GM19035 (cell line): ENCODE measurements around the gene ZDHHC11.
"Not testable (repeated sequence)": the region's sequence is repeated elsewhere in the genome, so short reads cannot be mapped to it uniquely, and the experiment has no call there.

Experiments
- ATAC-seq: cut with Tn5 transposase; IDR thresholded peaks from one replicate; pipeline ENCODE4 v1.9.1; 2021; ENCODE audit not compliant: unreplicated experiment

The ZDHHC11 gene

GRCh38 chr5:750226-750625, 100.6 kb downstream of the ZDHHC11 start:
- ATAC-seq, result not testable (repeated sequence)

GRCh38 chr5:749101-749670, 101.6 kb downstream of the ZDHHC11 start:
- ATAC-seq, result no peak

- ATAC-seq, result not testable (repeated sequence)
Observed at GRCh38 chr5:748011-748980, 102.5 kb downstream of the ZDHHC11 start.

- ATAC-seq, result not testable (repeated sequence)
Observed at GRCh38 chr5:747303-747844, 103.4 kb downstream of the ZDHHC11 start.

- ATAC-seq, result no peak
Observed at GRCh38 chr5:746258-746761, 104.5 kb downstream of the ZDHHC11 start.
